Measurements from ENCODE around the gene FDX2. TPM values are rescaled to one million over a fixed set of nuclear protein-coding genes. Genes with fewer than 3 reads are reported as not detected.

FDX2 gene
- total RNA-seq, 1 experiment from 2014 or later, result 26.2 TPM

- Mint-ChIP-seq H3K36me3 (peaks cover 26% of the 10 kb centered on the region), H3K9me3 (no peaks in the 10 kb centered on the region), H3K27ac (0 out of 2 replicates have a peak overlapping the region, but pooled peaks have one; percentile 29), H3K27me3 (ENCODE audit: low read depth) (no peaks in the 10 kb centered on the region), H3K4me3 (no peak overlapping the region), H3K4me1 (no peaks in the 10 kb centered on the region)
- ATAC-seq, result no peak
- ChIA-PET POLR2A (interaction anchor here (1.3 kb wide), 1 partner anchor 31 kb away, joined by 3 read pairs; no protein-coding TSS in a partner anchor), CTCF (no interaction called here)
- TF ChIP-seq RORB (CRISPR knock-in tag; IDR thresholded peaks at IDR 0.05) (no peak), USF2 (CRISPR knock-in tag; IDR thresholded peaks at IDR 0.05) (no peak), AFF4 (CRISPR knock-in tag; IDR thresholded peaks at IDR 0.05; ENCODE audit: borderline replicate concordance) (no peak), ZNF423 (CRISPR knock-in tag; IDR thresholded peaks at IDR 0.05) (no peak), PRRX2 (CRISPR knock-in tag; IDR thresholded peaks at IDR 0.05) (no peak), ZNF138 (CRISPR knock-in tag; conservative IDR thresholded peaks at IDR 0.05) (no peak), JUN (CRISPR knock-in tag; IDR thresholded peaks at IDR 0.05) (no peak), ELF4 (CRISPR knock-in tag; IDR thresholded peaks at IDR 0.05; ENCODE audit: low read depth) (no peak), FOXP1 (CRISPR knock-in tag; IDR thresholded peaks at IDR 0.05; ENCODE audit: borderline replicate concordance) (no peak), ZNF219 (CRISPR knock-in tag; IDR thresholded peaks at IDR 0.05; ENCODE audit: borderline replicate concordance) (no peak), ERG (CRISPR knock-in tag; IDR thresholded peaks at IDR 0.05) (no peak), FOXJ3 (CRISPR knock-in tag; IDR thresholded peaks at IDR 0.05; ENCODE audit: borderline replicate concordance) (no peak), ZBTB43 (CRISPR knock-in tag; IDR thresholded peaks at IDR 0.05) (no peak), ZBTB21 (CRISPR knock-in tag; IDR thresholded peaks at IDR 0.05; ENCODE audit: borderline replicate concordance) (no peak), CDX4 (CRISPR knock-in tag; IDR thresholded peaks at IDR 0.05; ENCODE audit: borderline replicate concordance) (no peak), SOX15 (CRISPR knock-in tag; IDR thresholded peaks at IDR 0.05) (no peak), FOXK1 (CRISPR knock-in tag; IDR thresholded peaks at IDR 0.05) (no peak), RELA (CRISPR knock-in tag; IDR thresholded peaks at IDR 0.05; ENCODE audit: borderline replicate concordance) (no peak)
- TF ChIP-seq, protein P1, sequence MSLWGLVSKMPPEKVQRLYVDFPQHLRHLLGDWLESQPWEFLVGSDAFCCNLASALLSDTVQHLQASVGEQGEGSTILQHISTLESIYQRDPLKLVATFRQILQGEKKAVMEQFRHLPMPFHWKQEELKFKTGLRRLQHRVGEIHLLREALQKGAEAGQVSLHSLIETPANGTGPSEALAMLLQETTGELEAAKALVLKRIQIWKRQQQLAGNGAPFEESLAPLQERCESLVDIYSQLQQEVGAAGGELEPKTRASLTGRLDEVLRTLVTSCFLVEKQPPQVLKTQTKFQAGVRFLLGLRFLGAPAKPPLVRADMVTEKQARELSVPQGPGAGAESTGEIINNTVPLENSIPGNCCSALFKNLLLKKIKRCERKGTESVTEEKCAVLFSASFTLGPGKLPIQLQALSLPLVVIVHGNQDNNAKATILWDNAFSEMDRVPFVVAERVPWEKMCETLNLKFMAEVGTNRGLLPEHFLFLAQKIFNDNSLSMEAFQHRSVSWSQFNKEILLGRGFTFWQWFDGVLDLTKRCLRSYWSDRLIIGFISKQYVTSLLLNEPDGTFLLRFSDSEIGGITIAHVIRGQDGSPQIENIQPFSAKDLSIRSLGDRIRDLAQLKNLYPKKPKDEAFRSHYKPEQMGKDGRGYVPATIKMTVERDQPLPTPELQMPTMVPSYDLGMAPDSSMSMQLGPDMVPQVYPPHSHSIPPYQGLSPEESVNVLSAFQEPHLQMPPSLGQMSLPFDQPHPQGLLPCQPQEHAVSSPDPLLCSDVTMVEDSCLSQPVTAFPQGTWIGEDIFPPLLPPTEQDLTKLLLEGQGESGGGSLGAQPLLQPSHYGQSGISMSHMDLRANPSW (CRISPR knock-in tag; conservative IDR thresholded peaks at IDR 0.05; ENCODE audit: low read depth), result no peak
- TF ChIP-seq, protein P2, sequence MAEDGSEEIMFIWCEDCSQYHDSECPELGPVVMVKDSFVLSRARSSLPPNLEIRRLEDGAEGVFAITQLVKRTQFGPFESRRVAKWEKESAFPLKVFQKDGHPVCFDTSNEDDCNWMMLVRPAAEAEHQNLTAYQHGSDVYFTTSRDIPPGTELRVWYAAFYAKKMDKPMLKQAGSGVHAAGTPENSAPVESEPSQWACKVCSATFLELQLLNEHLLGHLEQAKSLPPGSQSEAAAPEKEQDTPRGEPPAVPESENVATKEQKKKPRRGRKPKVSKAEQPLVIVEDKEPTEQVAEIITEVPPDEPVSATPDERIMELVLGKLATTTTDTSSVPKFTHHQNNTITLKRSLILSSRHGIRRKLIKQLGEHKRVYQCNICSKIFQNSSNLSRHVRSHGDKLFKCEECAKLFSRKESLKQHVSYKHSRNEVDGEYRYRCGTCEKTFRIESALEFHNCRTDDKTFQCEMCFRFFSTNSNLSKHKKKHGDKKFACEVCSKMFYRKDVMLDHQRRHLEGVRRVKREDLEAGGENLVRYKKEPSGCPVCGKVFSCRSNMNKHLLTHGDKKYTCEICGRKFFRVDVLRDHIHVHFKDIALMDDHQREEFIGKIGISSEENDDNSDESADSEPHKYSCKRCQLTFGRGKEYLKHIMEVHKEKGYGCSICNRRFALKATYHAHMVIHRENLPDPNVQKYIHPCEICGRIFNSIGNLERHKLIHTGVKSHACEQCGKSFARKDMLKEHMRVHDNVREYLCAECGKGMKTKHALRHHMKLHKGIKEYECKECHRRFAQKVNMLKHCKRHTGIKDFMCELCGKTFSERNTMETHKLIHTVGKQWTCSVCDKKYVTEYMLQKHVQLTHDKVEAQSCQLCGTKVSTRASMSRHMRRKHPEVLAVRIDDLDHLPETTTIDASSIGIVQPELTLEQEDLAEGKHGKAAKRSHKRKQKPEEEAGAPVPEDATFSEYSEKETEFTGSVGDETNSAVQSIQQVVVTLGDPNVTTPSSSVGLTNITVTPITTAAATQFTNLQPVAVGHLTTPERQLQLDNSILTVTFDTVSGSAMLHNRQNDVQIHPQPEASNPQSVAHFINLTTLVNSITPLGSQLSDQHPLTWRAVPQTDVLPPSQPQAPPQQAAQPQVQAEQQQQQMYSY (CRISPR knock-in tag; IDR thresholded peaks at IDR 0.05), result no peak
- no peak for DNase-seq (ENCODE audit: low spot score)
Observed at GRCh38 chr19:10321874-10322835, 6.3 kb upstream of the FDX2 start.

Measured in WTC11 (cell line).